ENCODE results near the gene CDC123. TPM values are rescaled to one million over a fixed set of nuclear protein-coding genes. Genes with fewer than 3 reads are reported as not detected.
A peak's percentile ranks its signal among the peaks of the same experiment; 100 is the strongest.

The CDC123 gene
- total RNA-seq, 1 experiment from 2014 or later: 114 TPM

DNA sequence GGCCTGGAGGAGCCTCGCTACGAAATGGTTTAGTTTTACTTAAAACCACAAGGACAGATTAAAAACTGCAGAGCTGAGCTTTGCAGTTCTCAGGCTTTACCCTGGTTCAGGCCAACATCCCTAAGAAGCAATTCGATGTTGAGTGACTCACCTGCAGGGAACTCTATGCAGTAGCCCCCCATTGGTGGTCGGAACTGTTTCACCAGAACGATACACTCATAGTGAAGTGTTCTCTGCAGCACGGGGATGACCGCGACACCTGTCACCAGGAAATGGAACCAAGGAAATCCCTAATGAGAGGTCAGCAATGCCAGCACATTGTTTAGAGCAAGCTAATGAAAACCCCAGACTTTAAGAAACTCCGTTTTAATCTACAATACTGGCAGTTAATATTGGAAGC, 18.3 kb upstream of the CDC123 start:
- no peak for TF ChIP-seq CTCF (IDR thresholded peaks at IDR 0.05; ENCODE audit: unreplicated experiment)
- Mint-ChIP-seq H3K27me3 (ENCODE audit: insufficient read depth, unreplicated experiment) (no peaks in the 10 kb centered on the region), H3K4me3 (ENCODE audit: unreplicated experiment) (no peak overlapping the region), H3K36me3 (ENCODE audit: insufficient read depth, unreplicated experiment) (peaks cover 67% of the 10 kb centered on the region), H3K4me1 (ENCODE audit: insufficient read depth, unreplicated experiment) (no peaks in the 10 kb centered on the region), H3K9me3 (ENCODE audit: unreplicated experiment) (no peaks in the 10 kb centered on the region), H3K27ac (ENCODE audit: low read depth, unreplicated experiment) (no peak overlapping the region)
- intact Hi-C loops (cut with micrococcal nuclease): no loop called here
- ChIA-PET CTCF (no interaction called here), POLR2A (no interaction called here)
- BruUV-seq (replicated peaks): no TSS peak
- DNase-seq (ENCODE audit: unreplicated experiment): no peak

- no peaks in the 10 kb centered on the region for H3K9me3 Mint-ChIP-seq (ENCODE audit: unreplicated experiment)
- BruUV-seq (replicated peaks): no TSS peak
- no peaks in the 10 kb centered on the region for H3K4me1 Mint-ChIP-seq (ENCODE audit: insufficient read depth, unreplicated experiment)
- peaks cover 57% of the 10 kb centered on the region for H3K36me3 Mint-ChIP-seq (ENCODE audit: insufficient read depth, unreplicated experiment)
- ChIA-PET CTCF (interaction anchor here (1.1 to 1.7 kb wide), 2 partner anchors 16 to 49 kb away, joined by 3 read pairs; partner anchors contain the start of genes CDC123 and NUDT5), POLR2A (interaction anchor here (0.6 to 2.1 kb wide), 2 partner anchors 10 to 12 kb away, joined by 3 to 6 read pairs; no protein-coding TSS in a partner anchor)
- no peak overlapping the region for H3K4me3 Mint-ChIP-seq (ENCODE audit: unreplicated experiment)
- TF ChIP-seq CTCF (IDR thresholded peaks at IDR 0.05; ENCODE audit: unreplicated experiment): no peak
- no peak for DNase-seq (ENCODE audit: unreplicated experiment)
- no peaks in the 10 kb centered on the region for H3K27me3 Mint-ChIP-seq (ENCODE audit: insufficient read depth, unreplicated experiment)
- no peak overlapping the region for H3K27ac Mint-ChIP-seq (ENCODE audit: low read depth, unreplicated experiment)
- intact Hi-C loops (cut with micrococcal nuclease): no loop called here
These were observed 16.3 kb upstream of the CDC123 start for GRCh38 chr10:12179606-12180170.

DNA sequence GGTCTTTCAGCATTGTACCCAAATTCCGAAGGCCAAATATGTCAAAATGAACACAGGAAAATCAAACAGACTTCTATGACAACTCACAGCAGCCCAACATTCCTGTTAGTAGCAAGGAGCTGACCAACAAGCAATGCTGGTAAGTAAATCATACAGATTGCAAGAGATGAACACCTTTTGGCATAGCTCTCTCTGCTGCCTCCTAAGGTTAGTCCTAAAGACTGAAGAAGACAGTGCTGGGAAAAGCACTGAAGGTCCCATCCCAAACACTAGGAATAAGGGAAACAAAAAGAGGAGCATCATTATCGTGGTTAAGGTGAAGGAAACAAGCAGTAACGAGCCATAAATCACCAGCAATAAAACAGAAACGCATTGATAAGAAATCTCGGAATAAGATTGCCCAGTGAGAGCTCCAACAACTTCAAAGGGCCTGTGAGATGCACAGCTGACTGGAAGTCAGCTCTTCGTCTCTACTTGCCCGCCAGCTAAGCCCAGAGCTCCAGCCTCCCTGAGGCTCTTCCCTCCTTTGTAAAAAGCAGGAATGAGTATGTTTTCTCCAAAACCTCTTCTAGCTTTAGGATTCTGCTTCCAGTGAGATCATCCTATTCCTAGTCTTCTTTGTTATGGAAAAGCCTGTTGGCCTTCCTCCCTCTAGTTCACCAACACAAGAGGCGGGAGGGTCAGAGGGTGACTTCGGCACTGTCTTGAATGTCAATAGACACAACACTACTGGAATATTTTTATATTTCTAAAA, 15.6 kb upstream of the CDC123 start:
- no peak for TF ChIP-seq CTCF (IDR thresholded peaks at IDR 0.05; ENCODE audit: unreplicated experiment)
- no peak for DNase-seq (ENCODE audit: unreplicated experiment)
- ChIA-PET POLR2A (interaction anchor here (0.6 to 2.1 kb wide), 5 partner anchors 9 to 50 kb away, joined by 3 to 6 read pairs (median 3); partner anchors contain the start of genes CDC123 and NUDT5), CTCF (interaction anchor here (1.1 to 1.7 kb wide), 2 partner anchors 15 to 50 kb away, joined by 3 read pairs; partner anchors contain the start of genes CDC123 and NUDT5)
- Mint-ChIP-seq H3K36me3 (ENCODE audit: insufficient read depth, unreplicated experiment) (peaks cover 59% of the 10 kb centered on the region), H3K4me1 (ENCODE audit: insufficient read depth, unreplicated experiment) (no peaks in the 10 kb centered on the region), H3K9me3 (ENCODE audit: unreplicated experiment) (no peaks in the 10 kb centered on the region), H3K27me3 (ENCODE audit: insufficient read depth, unreplicated experiment) (no peaks in the 10 kb centered on the region), H3K27ac (ENCODE audit: low read depth, unreplicated experiment) (peak overlapping the region; percentile 12), H3K4me3 (ENCODE audit: unreplicated experiment) (no peak overlapping the region)
- intact Hi-C loops (cut with micrococcal nuclease): no loop called here
- no TSS peak for BruUV-seq (replicated peaks)

DNA sequence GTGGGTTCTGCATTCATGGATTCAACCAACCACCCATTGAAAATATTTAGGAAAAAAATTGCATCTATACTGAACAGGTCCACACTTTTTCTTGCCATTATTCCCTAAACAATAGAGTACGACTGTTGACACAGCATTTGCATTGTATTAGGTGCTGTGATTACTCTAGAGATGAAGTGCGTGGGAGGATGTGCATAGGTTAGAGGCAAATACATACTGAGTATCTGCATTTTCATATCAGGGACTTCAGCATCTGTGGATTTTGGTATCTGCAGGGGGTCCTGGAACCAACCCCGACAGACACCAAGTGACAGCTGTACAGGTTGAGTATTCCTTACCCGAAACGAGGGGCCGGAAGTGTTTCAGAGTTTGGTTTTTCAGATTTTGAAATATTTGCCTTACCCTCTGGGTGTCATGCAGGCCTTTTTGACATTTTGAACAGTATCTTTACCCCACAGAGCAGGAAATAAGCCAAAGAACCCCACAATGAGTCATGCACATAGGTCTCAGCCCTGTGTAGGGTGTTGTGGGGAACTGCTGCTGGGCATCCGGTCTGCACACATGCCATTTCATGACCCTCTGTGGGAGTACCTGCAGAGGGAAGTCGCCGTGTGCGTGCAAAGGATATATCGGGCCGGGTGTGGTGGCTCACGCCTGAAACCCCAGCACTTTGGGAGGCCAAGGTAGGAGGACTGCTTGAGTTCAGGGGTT, 14.8 kb upstream of the CDC123 start:
- no peaks in the 10 kb centered on the region for H3K27me3 Mint-ChIP-seq (ENCODE audit: insufficient read depth, unreplicated experiment)
- no peak for TF ChIP-seq CTCF (IDR thresholded peaks at IDR 0.05; ENCODE audit: unreplicated experiment)
- peaks cover 60% of the 10 kb centered on the region for H3K36me3 Mint-ChIP-seq (ENCODE audit: insufficient read depth, unreplicated experiment)
- no peaks in the 10 kb centered on the region for H3K4me1 Mint-ChIP-seq (ENCODE audit: insufficient read depth, unreplicated experiment)
- ChIA-PET CTCF (interaction anchor here (0.9 kb wide), 1 partner anchor 8 kb away, joined by 3 read pairs; no protein-coding TSS in a partner anchor), POLR2A (interaction anchor here (0.8 to 2.1 kb wide), 4 partner anchors 8 to 15 kb away, joined by 3 to 6 read pairs (median 4); partner anchors contain the start of genes CDC123 and NUDT5)
- H3K27ac Mint-ChIP-seq (ENCODE audit: low read depth, unreplicated experiment): peak overlapping the region; percentile 12
- intact Hi-C loops (cut with micrococcal nuclease): no loop called here
- H3K9me3 Mint-ChIP-seq (ENCODE audit: unreplicated experiment): no peaks in the 10 kb centered on the region
- no peak overlapping the region for H3K4me3 Mint-ChIP-seq (ENCODE audit: unreplicated experiment)
- DNase-seq (ENCODE audit: unreplicated experiment): peak; percentile 6
- no TSS peak for BruUV-seq (replicated peaks)
